ENCODE data around the gene RAP1GAP2.
A peak's percentile ranks its signal among the peaks of the same experiment; 100 is the strongest.

Gene RAP1GAP2

DNA sequence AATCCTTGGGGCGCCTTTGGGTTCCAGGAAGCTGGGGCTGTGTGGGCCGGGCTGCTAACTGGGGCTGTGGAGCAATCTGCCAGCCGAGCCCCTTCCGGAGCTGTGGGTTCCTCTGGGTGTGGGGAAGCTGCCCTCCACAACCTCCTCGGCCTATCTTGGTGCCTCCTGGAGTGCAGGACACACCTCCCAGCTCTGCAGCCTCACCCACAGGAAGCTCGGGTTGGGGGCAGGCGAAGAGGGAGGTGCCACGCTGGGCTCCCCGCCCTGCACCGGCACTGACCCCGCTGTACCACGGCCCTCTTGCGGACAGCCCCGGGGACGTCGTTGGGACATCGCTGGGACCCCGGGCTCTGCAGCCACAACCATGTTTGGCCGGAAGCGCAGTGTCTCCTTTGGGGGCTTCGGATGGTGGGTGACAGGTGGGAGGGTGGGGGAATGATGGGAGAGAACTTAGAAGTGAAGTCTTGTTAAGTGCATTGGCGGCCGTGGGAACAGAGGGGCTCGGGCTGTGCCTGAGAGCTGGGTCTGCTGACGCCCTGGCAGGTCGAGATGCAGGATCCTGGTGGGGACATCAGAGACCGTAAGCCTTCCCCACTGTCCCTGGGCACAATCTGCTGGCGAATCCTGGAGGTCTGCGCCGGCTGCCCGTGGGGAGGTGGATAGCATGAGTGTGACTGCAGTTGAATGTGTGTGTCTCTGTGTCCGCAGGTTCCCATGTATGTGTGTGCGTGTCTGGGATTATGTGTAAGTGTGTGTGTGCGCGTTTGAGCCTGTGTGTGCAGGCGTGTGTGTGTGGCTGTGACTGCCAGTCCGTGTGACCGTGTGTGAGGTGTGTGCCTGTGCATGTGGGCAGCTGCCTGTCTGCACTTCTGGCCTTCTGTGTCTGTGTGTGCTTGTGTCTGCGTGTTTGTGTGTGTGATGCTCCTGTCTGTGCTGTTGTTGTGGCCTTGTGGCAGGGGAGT, at the start of gene RAP1GAP2:
RAP1GAP2 (plus strand) TSS at position 275 of the 962 bp plus-strand sequence; CDS start at position 365, 90 bp downstream.
- TF ChIP-seq CTCF (IDR thresholded peaks at IDR 0.05; ENCODE audit: extremely low read depth, insufficient read depth, missing control alignments): no peak
- no peak for DNase-seq (ENCODE audit: low spot score)
- in situ Hi-C loops (cut with MboI; ENCODE audit: low pct_unique_long_range_greater_than_20kb, low sequenced_read_pairs, unreplicated experiment): no loop called here

DNA sequence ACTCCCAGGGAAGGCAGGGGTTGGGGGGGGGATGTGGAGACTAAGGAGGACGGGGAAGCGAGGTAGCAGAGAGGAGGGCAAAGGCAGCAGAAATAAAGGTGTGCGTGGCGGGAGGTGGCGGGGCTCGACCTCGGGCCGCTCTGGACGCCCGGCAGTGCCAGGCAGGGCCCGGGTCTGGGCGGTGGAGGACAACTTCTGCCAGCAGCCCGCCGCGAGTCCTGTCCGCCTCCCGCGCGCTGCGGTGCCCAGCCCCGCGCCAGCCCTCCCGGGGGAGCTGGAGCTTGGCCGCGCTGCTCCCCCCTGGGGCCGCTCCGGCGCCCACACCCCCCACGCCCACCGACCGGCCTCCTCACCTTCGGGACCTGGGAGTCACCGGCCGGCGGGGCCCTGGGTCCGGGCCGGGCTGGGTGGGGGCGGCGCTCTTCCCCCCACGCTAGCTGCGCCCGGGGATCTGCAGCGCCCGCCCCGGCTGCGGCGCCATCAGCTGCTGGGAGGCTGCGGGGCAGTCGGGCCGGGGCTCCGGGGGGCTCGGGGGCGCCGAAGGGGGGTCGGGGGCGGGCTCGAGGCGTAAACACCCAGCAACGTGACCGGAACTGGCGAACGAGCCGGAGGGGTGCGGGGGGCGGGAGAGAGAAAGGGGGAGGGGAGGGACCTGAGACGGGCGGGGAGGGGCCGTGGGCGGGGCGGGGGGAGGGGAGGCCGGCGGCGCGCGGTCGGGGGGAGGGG, 47.0 kb upstream of the RAP1GAP2 start, which contains the start of gene CCDC92B:
CCDC92B (minus strand) TSS at position 595 of the 726 bp plus-strand sequence. CDS start 14,507 bp downstream, outside the sequence.
- no peak for DNase-seq (ENCODE audit: low spot score)

DNA sequence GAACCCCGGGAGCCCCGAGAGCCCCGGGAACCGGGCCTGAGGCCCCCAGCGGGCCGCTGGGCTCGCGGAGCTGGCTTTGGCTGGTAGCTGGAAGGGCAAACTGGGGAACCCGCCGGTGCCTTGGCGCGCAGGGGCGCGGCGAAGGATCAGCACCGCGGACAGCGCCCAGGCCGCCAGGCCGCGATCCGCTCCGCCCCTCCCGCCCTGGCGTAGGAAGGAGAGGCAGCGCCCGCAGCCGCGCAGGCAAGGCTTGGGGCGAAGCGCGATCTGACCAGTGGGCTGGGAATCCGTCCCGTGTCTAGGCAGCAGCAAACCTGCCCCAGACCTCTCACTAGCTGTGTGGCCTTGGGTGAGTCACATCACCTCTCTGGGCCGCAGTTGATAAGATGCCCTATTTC, 46.5 kb upstream of the RAP1GAP2 start:
- in situ Hi-C loops (cut with MboI; ENCODE audit: low pct_unique_long_range_greater_than_20kb, low sequenced_read_pairs, unreplicated experiment): no loop called here
- no peak for TF ChIP-seq CTCF (IDR thresholded peaks at IDR 0.05; ENCODE audit: extremely low read depth, insufficient read depth, missing control alignments)
- DNase-seq (ENCODE audit: low spot score): peak; percentile 95

More for the DNA sequence above, 47.0 kb upstream of the RAP1GAP2 start, which contains the start of gene CCDC92B:
- TF ChIP-seq CTCF (IDR thresholded peaks at IDR 0.05; ENCODE audit: extremely low read depth, insufficient read depth, missing control alignments): no peak
- in situ Hi-C loops (cut with MboI; ENCODE audit: low pct_unique_long_range_greater_than_20kb, low sequenced_read_pairs, unreplicated experiment): no loop called here

DNA sequence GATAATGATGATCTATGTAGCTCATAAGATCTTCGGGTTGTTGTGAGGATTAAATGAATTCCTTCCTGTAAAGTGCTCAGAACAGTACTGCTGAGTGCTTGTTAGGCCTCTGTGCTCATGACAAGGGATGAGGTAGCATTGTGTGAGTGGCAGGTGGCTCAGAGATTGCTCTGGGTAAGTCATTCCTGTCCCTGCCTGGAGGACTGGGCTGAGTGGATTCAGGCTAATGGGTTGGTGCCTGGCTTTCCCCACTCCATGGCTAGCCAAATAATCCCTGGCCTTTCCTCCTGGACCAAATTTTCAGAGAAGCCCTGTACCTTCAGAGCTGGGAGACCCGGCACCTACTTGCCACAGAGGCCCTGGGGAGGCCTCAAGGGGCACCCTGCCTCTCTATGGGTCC, 45.5 kb upstream of the RAP1GAP2 start:
- in situ Hi-C loops (cut with MboI; ENCODE audit: low pct_unique_long_range_greater_than_20kb, low sequenced_read_pairs, unreplicated experiment): no loop called here
- no peak for DNase-seq (ENCODE audit: low spot score)
- no peak for TF ChIP-seq CTCF (IDR thresholded peaks at IDR 0.05; ENCODE audit: extremely low read depth, insufficient read depth, missing control alignments)

DNA sequence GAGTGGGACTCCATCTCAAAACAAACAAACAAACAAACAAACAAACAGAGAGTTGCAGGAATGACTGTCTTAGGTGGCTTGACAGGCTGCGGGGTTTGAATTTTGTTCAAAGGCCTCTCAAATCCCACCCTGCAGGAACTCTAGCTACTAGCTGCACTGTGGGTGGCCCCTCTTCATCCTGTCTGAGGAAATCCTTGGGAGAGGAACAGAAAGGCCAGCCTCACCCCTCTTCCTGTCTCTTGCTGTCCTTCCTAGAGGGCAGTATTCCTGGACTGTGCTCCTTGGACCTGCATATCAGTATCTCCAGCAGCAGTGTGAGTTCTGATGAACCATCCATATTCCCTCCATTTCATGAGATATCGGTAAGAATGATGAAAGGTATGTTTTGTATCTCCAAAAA, 44.7 kb upstream of the RAP1GAP2 start:
- in situ Hi-C loops (cut with MboI; ENCODE audit: low pct_unique_long_range_greater_than_20kb, low sequenced_read_pairs, unreplicated experiment): no loop called here
- no peak for TF ChIP-seq CTCF (IDR thresholded peaks at IDR 0.05; ENCODE audit: extremely low read depth, insufficient read depth, missing control alignments)
- DNase-seq (ENCODE audit: low spot score): no peak

GRCh38 chr17:2755891-2756724, 40.1 kb upstream of the RAP1GAP2 start:
- no peak for TF ChIP-seq CTCF (IDR thresholded peaks at IDR 0.05; ENCODE audit: extremely low read depth, insufficient read depth, missing control alignments)
- in situ Hi-C loops (cut with MboI; ENCODE audit: low pct_unique_long_range_greater_than_20kb, low sequenced_read_pairs, unreplicated experiment): no loop called here
- DNase-seq (ENCODE audit: low spot score): no peak
